ENCODE results near the gene PYHIN1. TPM values are rescaled to one million over a fixed set of nuclear protein-coding genes. Genes with fewer than 3 reads are reported as not detected.

The PYHIN1 gene
- total and polyA plus RNA-seq, 2 of the 4 experiments (the other 2 are of a cell fraction) = not detected

DNA sequence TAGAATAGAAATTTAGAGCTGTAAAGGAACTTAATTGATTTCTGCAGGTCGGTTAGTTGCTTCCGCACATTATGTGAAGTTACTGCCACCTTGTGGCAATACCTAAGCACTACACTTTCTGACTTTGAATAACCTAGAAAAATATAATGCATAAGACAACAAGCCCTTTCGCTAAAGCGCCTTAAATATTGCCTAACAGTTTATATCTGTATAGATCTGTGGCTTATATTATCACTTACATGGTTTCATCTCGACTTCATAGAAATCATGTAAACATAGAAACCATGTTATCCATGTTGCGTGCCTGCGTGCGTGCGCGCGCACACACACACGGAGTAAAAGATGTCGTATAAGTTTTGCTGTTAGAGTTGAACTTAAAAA is 67.4 kb downstream of the PYHIN1 start:
- H4K91ac ChIP-seq (ENCODE audit: insufficient read depth, low read depth, low read length) = no peak overlapping the region
- WGBS, 2 experiments (ENCODE audit: extremely low coverage in 2 of 2, insufficient read length in 1 of 2) = no CpG with 5 or more reads among the region's 13 CpGs
- H3K14ac ChIP-seq (replicated peaks; ENCODE audit: low read depth, low read length) = no peak overlapping the region
- TF ChIP-seq, protein P1, sequence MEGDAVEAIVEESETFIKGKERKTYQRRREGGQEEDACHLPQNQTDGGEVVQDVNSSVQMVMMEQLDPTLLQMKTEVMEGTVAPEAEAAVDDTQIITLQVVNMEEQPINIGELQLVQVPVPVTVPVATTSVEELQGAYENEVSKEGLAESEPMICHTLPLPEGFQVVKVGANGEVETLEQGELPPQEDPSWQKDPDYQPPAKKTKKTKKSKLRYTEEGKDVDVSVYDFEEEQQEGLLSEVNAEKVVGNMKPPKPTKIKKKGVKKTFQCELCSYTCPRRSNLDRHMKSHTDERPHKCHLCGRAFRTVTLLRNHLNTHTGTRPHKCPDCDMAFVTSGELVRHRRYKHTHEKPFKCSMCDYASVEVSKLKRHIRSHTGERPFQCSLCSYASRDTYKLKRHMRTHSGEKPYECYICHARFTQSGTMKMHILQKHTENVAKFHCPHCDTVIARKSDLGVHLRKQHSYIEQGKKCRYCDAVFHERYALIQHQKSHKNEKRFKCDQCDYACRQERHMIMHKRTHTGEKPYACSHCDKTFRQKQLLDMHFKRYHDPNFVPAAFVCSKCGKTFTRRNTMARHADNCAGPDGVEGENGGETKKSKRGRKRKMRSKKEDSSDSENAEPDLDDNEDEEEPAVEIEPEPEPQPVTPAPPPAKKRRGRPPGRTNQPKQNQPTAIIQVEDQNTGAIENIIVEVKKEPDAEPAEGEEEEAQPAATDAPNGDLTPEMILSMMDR (conservative IDR thresholded peaks at IDR 0.05; ENCODE audit: low read depth, low read length) = peak; percentile 90
- TF ChIP-seq SMC3 (IDR thresholded peaks at IDR 0.05; ENCODE audit: low read depth, low read length) = peak; percentile 56; the same call in 1 of the 2 replicates
- peak; percentile 78 for TF ChIP-seq RAD21 (IDR thresholded peaks at IDR 0.05; ENCODE audit: low read length)
- TF ChIP-seq RCOR1 (IDR thresholded peaks at IDR 0.05; ENCODE audit: insufficient replicate concordance, low read length) = no peak
- no peak for TF ChIP-seq CHD1 (IDR thresholded peaks at IDR 0.05; ENCODE audit: low read depth, low read length)
- ChIA-PET POLR2A (ENCODE audit: unreplicated experiment) (interaction anchor here (1.3 kb wide), 1 partner anchor 11 kb away, joined by 4 read pairs; the partner anchor contains the start of gene IFI16), CTCF (interaction anchor here (0.6 to 1.4 kb wide), 8 partner anchors 9 to 1028 kb away, joined by 3 to 7 read pairs (median 4); no protein-coding TSS in a partner anchor)
- H2BK5ac ChIP-seq (ENCODE audit: low read depth, low read length, poor library complexity, severe bottlenecking) = peak overlapping the region; percentile 87
- H3K4me3 ChIP-seq (ENCODE audit: insufficient read depth, low read depth, low read length) = peak overlapping the region; percentile 61
- H3K9ac ChIP-seq (ENCODE audit: low read depth, low read length) = peak overlapping the region; percentile 81
- BruUV-seq (replicated peaks) = no TSS peak
- dilution Hi-C loops (cut with HindIII; ENCODE audit: low sequenced_read_pairs, unreplicated experiment) (no loop called here), intact Hi-C loops (cut with micrococcal nuclease) (loop anchor here (1.0 to 2.0 kb wide), 5 partner anchors 74 to 1036 kb away; no protein-coding TSS in a partner anchor), in situ Hi-C loops (cut with MboI; ENCODE audit: low sequenced_read_pairs) (loop anchor here (10.0 kb wide), 1 partner anchor 794 kb away; no protein-coding TSS in a partner anchor)
- no peak overlapping the region for H2BK20ac ChIP-seq (ENCODE audit: low read depth, low read length)
- H4K20me1 ChIP-seq (ENCODE audit: insufficient read depth, low read length) = no peaks in the 10 kb centered on the region
- no peak overlapping the region for H2AK9ac ChIP-seq (replicated peaks; ENCODE audit: low read depth, low read length, poor library complexity)
- ATAC-seq (ENCODE audit: low read depth) = peak; percentile 59
- H3K18ac ChIP-seq (ENCODE audit: low read depth, low read length) = peak overlapping the region; percentile 1; the same call in 1 of the 2 replicates
- peak overlapping the region; percentile 90 for H3K4me2 ChIP-seq (ENCODE audit: low read depth, low read length)
- peak overlapping the region; percentile 16 for H4K5ac ChIP-seq (ENCODE audit: low read depth, low read length)
- H2AFZ ChIP-seq (replicated peaks; ENCODE audit: low read length, poor library complexity) = peak overlapping the region; percentile 60
- H4K8ac ChIP-seq (ENCODE audit: low read depth in 2 of 2, low read length in 2 of 2) = peak overlapping the region in 1 of 2 experiments; percentile 11; a peak in 2 of 4 replicates
- DNase-seq = peak; percentile 61
- peak overlapping the region; percentile 11; the same call in 1 of the 2 replicates for H2BK120ac ChIP-seq (ENCODE audit: low read depth, low read length)
- no peak overlapping the region for H2AK5ac ChIP-seq (ENCODE audit: low read depth, low read length)
- no peak overlapping the region for H2BK15ac ChIP-seq (ENCODE audit: low read depth, low read length)
- H3K27ac ChIP-seq (ENCODE audit: insufficient read depth, low read length) = peak overlapping the region; percentile 36; the same call in 1 of the 2 replicates
- no peaks in the 10 kb centered on the region for H3K79me1 ChIP-seq (ENCODE audit: low read depth in 1 of 2, low read length in 2 of 2)
- H3K4me1 ChIP-seq (ENCODE audit: control insufficient read depth, insufficient read depth, low read length) = no peaks in the 10 kb centered on the region
- H3K27me3 ChIP-seq (ENCODE audit: control insufficient read depth, insufficient read depth, low read length) = no peaks in the 10 kb centered on the region
- no peaks in the 10 kb centered on the region for H3K9me3 ChIP-seq (ENCODE audit: control insufficient read depth, insufficient read depth, low read length)
- H3K56ac ChIP-seq (ENCODE audit: extremely low read depth, insufficient read depth, low read length) = peak overlapping the region; percentile 41
- H3K9me1 ChIP-seq (ENCODE audit: insufficient read depth, low read length) = no peaks in the 10 kb centered on the region
- no peaks in the 10 kb centered on the region for H3K36me3 ChIP-seq (ENCODE audit: control insufficient read depth, insufficient read depth, low read length)
- no peak overlapping the region for H3K4ac ChIP-seq (ENCODE audit: low read depth, low read length)
- no peak overlapping the region for H3K23ac ChIP-seq (ENCODE audit: low read depth, low read length)
